Panc1 (cell line): Measurements from ENCODE around the gene PSMB7. TPM values are rescaled to one million over a fixed set of nuclear protein-coding genes. Genes with fewer than 3 reads are reported as not detected.
A peak's percentile ranks its signal among the peaks of the same experiment; 100 is the strongest.

Experiments used
- ATAC-seq: fragments of 200-7000 bp; cut with Tn5 transposase; 2 replicates; pipeline ENCODE4 v1.9.1; 2020; ENCODE audit warnings: mild to moderate bottlenecking, moderate library complexity
- Bru-seq: library from RNA; stranded (reverse); fragments of 400-500 nt; gene quantifications from one replicate; lab custom pipeline; 2021; lab: Mats Ljungman, UMichigan
- BruChase-seq, 2 experiments: library from RNA; stranded (reverse); fragments of 400-500 nt; gene quantifications; one replicate each; lab custom pipeline; 2021; lab: Mats Ljungman, UMichigan
- BruUV-seq: library from RNA; stranded (reverse); fragments of 400-500 nt; replicated peaks from 2 replicates; lab custom pipeline; 2021; lab: Mats Ljungman, UMichigan
- CTCF ChIA-PET: fragments of 300-600 bp; sonication (Branson Sonifier 250); formaldehyde crosslinking; loops from one replicate; lab custom pipeline; 2022; ENCODE audit warnings: antibody characterized with exemption; lab: Charles Lee
- POLR2A ChIA-PET: fragments of 300-600 bp; sonication (Branson Sonifier 250); formaldehyde crosslinking; loops from one replicate; lab custom pipeline; 2022; ENCODE audit warnings: antibody characterized with exemption; lab: Charles Lee
- DNase-seq: peaks from one replicate; pipeline ENCODE4 v3.0.0-alpha.2; 2010; ENCODE audit warnings: low read depth, low spot score
- H3K27ac ChIP-seq: 2 replicates; pipeline ENCODE4 v1.5.1; 2011; ENCODE audit warnings: mild to moderate bottlenecking, low read length, inconsistent platforms
- H3K27me3 ChIP-seq: fragments of 200-500 bp; sonication (Bioruptor generic); 2 replicates; pipeline ENCODE4 v1.6.0; 2014; ENCODE audit warnings: low read length, inconsistent platforms; ENCODE audit not compliant: control insufficient read depth, insufficient read depth
- H3K36me3 ChIP-seq: fragments of 200-500 bp; sonication (Bioruptor generic); 2 replicates; pipeline ENCODE4 v1.5.1; 2014; ENCODE audit warnings: inconsistent platforms, mild to moderate bottlenecking, low read length, moderate library complexity; ENCODE audit not compliant: control insufficient read depth, insufficient read depth
- H3K4me1 ChIP-seq: 2 replicates; pipeline ENCODE4 v1.5.1; 2011; ENCODE audit warnings: inconsistent platforms, mild to moderate bottlenecking, low read length, moderate library complexity; ENCODE audit not compliant: control insufficient read depth, insufficient read depth
- H3K4me3 ChIP-seq, 2 experiments: 2 replicates each; pipeline ENCODE4 v1.5.1; 2011 to 2012; ENCODE audit warnings: low read depth in 2 of 2, low read length in 2 of 2, mild to moderate bottlenecking in 2 of 2, inconsistent platforms in 1 of 2, moderate library complexity in 1 of 2
- H3K9me3 ChIP-seq: fragments of 200-500 bp; sonication (Bioruptor generic); 2 replicates; pipeline ENCODE4 v1.5.1; 2014; ENCODE audit warnings: low read depth, mild to moderate bottlenecking, inconsistent platforms, low read length, moderate library complexity; ENCODE audit not compliant: control insufficient read depth, insufficient read depth
- CTCF ChIP-seq: fragments of 450-650 bp; IDR thresholded peaks from 2 replicates; pipeline ENCODE4 v1.5.1; 2017; ENCODE audit warnings: mild to moderate bottlenecking
- POLR2AphosphoS5 ChIP-seq: IDR thresholded peaks from 2 replicates; pipeline ENCODE4 v1.6.1; 2012; ENCODE audit warnings: mild to moderate bottlenecking, low read depth, low read length, moderate library complexity
- SIN3A ChIP-seq: IDR thresholded peaks from 2 replicates; pipeline ENCODE4 v1.6.1; 2012; ENCODE audit warnings: low read depth, mild to moderate bottlenecking, low read length, moderate library complexity, borderline replicate concordance; ENCODE audit not compliant: insufficient read depth
- TCF7L2 ChIP-seq: IDR thresholded peaks from 2 replicates; pipeline ENCODE4 v1.6.1; 2011; ENCODE audit warnings: mild to moderate bottlenecking, low read depth, low read length, inconsistent platforms
- in situ Hi-C: cut with HindIII; loops from 2 replicates; pipeline ENCODE4 v1.10.0; 2016; ENCODE audit warnings: low sequenced_read_pairs, low pct_unique_long_range_greater_than_20kb
- intact Hi-C: fragments of 100-400 bp; cut with micrococcal nuclease; formaldehyde crosslinking; loops from one replicate; pipeline ENCODE4 v1.10.0; 2022; ENCODE audit not compliant: unreplicated experiment
- long read RNA-seq: library from polyadenylated mRNA; unstranded; transcript quantifications from one replicate; pipeline ENCODE4 v2.0.0, GENCODE V29; 2021; ENCODE audit not compliant: unreplicated experiment
- polyA plus RNA-seq: library from polyadenylated mRNA; unstranded; fragments of >200 nt; gene quantifications from one replicate; pipeline ENCODE4 v1.2.1, GENCODE V29; 2012; ENCODE audit warnings: missing spikeins; ENCODE audit not compliant: insufficient read length
- total RNA-seq: library from RNA; stranded (reverse); gene quantifications from one replicate; pipeline ENCODE4 v1.2.1, GENCODE V29; 2021; ENCODE audit not compliant: unreplicated experiment
- TF ChIP-seq, protein P1 (sequence below), 2 experiments: IDR thresholded peaks; 2 replicates each; pipeline ENCODE4 v1.6.1; 2011 to 2012; ENCODE audit warnings: low read depth in 2 of 2, control low read depth in 1 of 2, low read length in 1 of 2, mild to moderate bottlenecking in 1 of 2, moderate library complexity in 1 of 2; ENCODE audit not compliant: insufficient read depth in 1 of 2

Gene PSMB7
- total RNA-seq (167 TPM), Bru-seq, nascent RNA (percentile 94 among the genes with signal in this experiment), BruChase-seq, experiment 1, labeled RNA remaining after a 2-hour chase (percentile 75 among the genes with signal in this experiment), BruChase-seq, experiment 2, labeled RNA remaining after a 6-hour chase (percentile 75 among the genes with signal in this experiment)
- polyA plus RNA-seq: 181 TPM
- long read RNA-seq, transcript PSMB7-201 (8 exons, 980 nt): major isoform, 116 of 173 reads
- long read RNA-seq, partial matches to known transcripts: 39 of 173 reads
- long read RNA-seq, other reads (novel, unspliced or antisense): 18 of 173 reads

- H3K9me3 ChIP-seq: no peaks in the 10 kb centered on the region
- H3K4me3 ChIP-seq: peak within 1 kb of the TSS; percentile 67 to 96
- H3K27ac ChIP-seq: peak within 1 kb of the TSS; percentile 94
- H3K27me3 ChIP-seq: no peaks in the 10 kb centered on the region
- DNase-seq (peak; percentile 82), ATAC-seq (peak; percentile 92)
- BruUV-seq: no TSS peak
- ChIA-PET POLR2A (no interaction called here), CTCF (no interaction called here)
- TF ChIP-seq POLR2AphosphoS5 (peak; percentile 81), TCF7L2 (peak; percentile 86), CTCF (peak; percentile 82), SIN3A (no peak)
- TF ChIP-seq, protein P1, sequence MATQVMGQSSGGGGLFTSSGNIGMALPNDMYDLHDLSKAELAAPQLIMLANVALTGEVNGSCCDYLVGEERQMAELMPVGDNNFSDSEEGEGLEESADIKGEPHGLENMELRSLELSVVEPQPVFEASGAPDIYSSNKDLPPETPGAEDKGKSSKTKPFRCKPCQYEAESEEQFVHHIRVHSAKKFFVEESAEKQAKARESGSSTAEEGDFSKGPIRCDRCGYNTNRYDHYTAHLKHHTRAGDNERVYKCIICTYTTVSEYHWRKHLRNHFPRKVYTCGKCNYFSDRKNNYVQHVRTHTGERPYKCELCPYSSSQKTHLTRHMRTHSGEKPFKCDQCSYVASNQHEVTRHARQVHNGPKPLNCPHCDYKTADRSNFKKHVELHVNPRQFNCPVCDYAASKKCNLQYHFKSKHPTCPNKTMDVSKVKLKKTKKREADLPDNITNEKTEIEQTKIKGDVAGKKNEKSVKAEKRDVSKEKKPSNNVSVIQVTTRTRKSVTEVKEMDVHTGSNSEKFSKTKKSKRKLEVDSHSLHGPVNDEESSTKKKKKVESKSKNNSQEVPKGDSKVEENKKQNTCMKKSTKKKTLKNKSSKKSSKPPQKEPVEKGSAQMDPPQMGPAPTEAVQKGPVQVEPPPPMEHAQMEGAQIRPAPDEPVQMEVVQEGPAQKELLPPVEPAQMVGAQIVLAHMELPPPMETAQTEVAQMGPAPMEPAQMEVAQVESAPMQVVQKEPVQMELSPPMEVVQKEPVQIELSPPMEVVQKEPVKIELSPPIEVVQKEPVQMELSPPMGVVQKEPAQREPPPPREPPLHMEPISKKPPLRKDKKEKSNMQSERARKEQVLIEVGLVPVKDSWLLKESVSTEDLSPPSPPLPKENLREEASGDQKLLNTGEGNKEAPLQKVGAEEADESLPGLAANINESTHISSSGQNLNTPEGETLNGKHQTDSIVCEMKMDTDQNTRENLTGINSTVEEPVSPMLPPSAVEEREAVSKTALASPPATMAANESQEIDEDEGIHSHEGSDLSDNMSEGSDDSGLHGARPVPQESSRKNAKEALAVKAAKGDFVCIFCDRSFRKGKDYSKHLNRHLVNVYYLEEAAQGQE (IDR thresholded peaks at IDR 0.05; ENCODE audit: insufficient read depth in 1 of 2, low read depth in 2 of 2, low read length in 1 of 2): peak in 1 of 2 experiments; percentile 58; a peak in 2 of 4 replicates
- peaks cover 22% of the 10 kb centered on the region for H3K36me3 ChIP-seq
- peaks cover 24% of the 10 kb centered on the region for H3K4me1 ChIP-seq
- intact Hi-C loops (loop anchor here (10.0 kb wide), 1 partner anchor 100 kb away; no protein-coding TSS in a partner anchor), in situ Hi-C loops (no loop called here)
Observed at GRCh38 chr9:124415102-124415851, at the start of gene PSMB7. Gene PSMB7 (minus strand): TSS chr9:124415442. CDS start chr9:124415425, 17 bp downstream.

- H3K27me3 ChIP-seq: no peaks in the 10 kb centered on the region
- H3K9me3 ChIP-seq: no peaks in the 10 kb centered on the region
- no peaks in the 10 kb centered on the region for H3K36me3 ChIP-seq
- no TSS peak for BruUV-seq
- H3K27ac ChIP-seq: no peak overlapping the region
- DNase-seq: no peak
- ATAC-seq: no peak
- no peak overlapping the region for H3K4me3 ChIP-seq
- ChIA-PET POLR2A (interaction anchor here (0.5 kb wide), 1 partner anchor 21 kb away, joined by 13 read pairs; no protein-coding TSS in a partner anchor), CTCF (no interaction called here)
- intact Hi-C loops: no loop called here
- TF ChIP-seq TCF7L2 (no peak), POLR2AphosphoS5 (no peak), SIN3A (no peak)
- in situ Hi-C loops: no loop called here
- H3K4me1 ChIP-seq: no peaks in the 10 kb centered on the region
Observed at GRCh38 chr9:124462739-124463138, 47.5 kb upstream of the PSMB7 start.
